Spleen (tissue), 7 donors: ENCODE results near the gene NOTCH2.

ENCODE experiments used
- POLR2A ChIP-seq, 3 donors: fragments of 450-650 bp; IDR thresholded peaks; one replicate each; pipeline ENCODE4 v1.5.1; 2017; ENCODE audit warnings: antibody characterized with exemption in 3 of 3, mild to moderate bottlenecking in 1 of 3
- TF ChIP-seq, protein P1 (sequence below), 11 experiments: fragments of 200-600 bp in 7 of 11; fragments of 450-650 bp in 4 of 11; sonication (generic) in 4 of 11; IDR thresholded peaks in 8 of 11; conservative IDR thresholded peaks in 3 of 11; 1 replicate in 7 of 11; 2 replicates in 4 of 11; pipeline versions ENCODE4 v1.4.0 to v1.8.0; 2016 to 2021; ENCODE audit warnings: antibody characterized with exemption in 11 of 11, inconsistent platforms in 4 of 11, mild to moderate bottlenecking in 1 of 11
- donor health status: DM: no; HTN: no; CAD: no; lungs with moderate emphysema.
- donor health status: DM: no; HTN: no; CAD: no.
- donor health status: DM: no; HTN: no; CAD: no.

DNA sequence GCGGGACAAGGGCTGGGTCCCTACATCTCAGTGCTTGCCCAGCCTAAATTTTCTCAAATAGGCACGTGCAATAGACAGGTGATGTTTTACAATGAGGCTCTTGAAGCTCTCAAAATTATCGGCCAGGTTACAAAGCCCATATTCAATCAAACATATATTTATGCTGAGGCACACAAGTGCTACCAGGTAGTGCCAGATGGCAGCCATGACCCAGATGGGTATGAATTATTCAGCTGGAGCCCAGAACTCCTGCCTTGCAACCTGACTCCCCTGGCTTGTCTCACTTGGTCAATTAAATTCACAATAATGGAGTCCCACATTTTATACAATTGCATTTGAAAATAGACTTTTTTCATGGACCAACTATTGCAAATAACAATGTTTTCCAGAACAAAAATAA is 160.8 kb downstream of the NOTCH2 start:
- TF ChIP-seq, protein P1, sequence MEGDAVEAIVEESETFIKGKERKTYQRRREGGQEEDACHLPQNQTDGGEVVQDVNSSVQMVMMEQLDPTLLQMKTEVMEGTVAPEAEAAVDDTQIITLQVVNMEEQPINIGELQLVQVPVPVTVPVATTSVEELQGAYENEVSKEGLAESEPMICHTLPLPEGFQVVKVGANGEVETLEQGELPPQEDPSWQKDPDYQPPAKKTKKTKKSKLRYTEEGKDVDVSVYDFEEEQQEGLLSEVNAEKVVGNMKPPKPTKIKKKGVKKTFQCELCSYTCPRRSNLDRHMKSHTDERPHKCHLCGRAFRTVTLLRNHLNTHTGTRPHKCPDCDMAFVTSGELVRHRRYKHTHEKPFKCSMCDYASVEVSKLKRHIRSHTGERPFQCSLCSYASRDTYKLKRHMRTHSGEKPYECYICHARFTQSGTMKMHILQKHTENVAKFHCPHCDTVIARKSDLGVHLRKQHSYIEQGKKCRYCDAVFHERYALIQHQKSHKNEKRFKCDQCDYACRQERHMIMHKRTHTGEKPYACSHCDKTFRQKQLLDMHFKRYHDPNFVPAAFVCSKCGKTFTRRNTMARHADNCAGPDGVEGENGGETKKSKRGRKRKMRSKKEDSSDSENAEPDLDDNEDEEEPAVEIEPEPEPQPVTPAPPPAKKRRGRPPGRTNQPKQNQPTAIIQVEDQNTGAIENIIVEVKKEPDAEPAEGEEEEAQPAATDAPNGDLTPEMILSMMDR (IDR thresholded peaks at IDR 0.05 in 8 of 11, conservative IDR thresholded peaks at IDR 0.05 in 3 of 11) = no peak
- TF ChIP-seq POLR2A (IDR thresholded peaks at IDR 0.05) = no peak
